ENCODE data around the gene IRS2.

- TF ChIP-seq POLR2AphosphoS5 (IDR thresholded peaks at IDR 0.05; ENCODE audit: borderline replicate concordance, low read depth, low read length): no peak
- TF ChIP-seq FOXP2 (optimal IDR thresholded peaks at IDR 0.05; ENCODE audit: control extremely low read depth, extremely low read length, insufficient read depth): no peak
Observed at GRCh38 chr13:109813663-109814062, 27.3 kb upstream of the IRS2 start.
